GM19372 (cell line): ENCODE data around the gene NBPF1.
"Not testable (repeated sequence)": the region's sequence is repeated elsewhere in the genome, so short reads cannot be mapped to it uniquely, and the experiment has no call there.

Source experiments
- ATAC-seq: cut with Tn5 transposase; IDR thresholded peaks from one replicate; pipeline ENCODE4 v1.9.1; 2021; ENCODE audit warnings: mild to moderate bottlenecking, low read depth, moderate library complexity; ENCODE audit not compliant: unreplicated experiment

Gene NBPF1

DNA sequence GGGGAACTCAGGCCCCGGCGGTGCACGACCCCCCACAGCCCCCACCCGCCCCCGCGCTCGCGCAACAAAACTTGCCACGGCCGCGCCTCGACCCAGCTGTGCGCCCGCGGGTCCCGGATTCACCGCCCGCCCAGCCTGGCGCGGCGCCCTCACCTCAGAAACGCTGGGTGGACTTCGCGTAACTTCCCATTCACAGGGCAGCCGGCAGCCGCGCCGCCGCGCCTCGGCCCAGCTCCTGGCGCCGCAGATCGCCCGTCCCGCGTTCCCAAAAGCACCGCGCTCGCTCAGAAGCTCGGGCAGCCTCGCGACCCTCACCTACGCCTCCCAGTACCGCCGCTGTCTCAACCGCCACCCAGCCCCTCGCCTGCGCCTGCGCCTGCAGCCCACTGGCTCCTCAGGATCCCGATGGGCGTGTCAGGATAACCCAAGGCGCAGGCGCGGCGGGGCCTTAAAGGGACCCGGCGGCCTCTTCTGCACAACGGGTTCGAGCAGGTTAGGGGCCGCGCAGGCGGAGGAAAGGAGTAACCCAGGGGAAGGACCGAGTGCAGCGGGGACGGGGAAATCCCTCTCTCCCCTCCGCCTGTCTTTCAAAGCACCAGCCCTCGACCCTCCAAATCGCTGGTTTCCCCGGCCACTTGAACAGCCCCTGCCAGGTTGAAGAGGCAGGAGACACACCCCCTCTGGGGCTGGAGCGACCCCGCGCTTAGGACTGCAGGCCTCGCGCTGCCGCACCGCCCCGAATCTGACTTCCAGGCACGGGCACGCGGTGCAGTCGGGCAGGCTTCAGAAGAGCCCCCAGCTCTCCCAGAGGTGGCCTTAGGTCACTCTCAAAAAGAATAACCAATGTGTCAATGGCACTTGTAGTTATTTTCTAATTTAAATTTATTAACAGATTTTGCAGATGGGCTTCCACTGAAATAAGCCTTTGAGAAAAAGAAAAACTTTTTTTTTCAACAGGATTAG, at the start of gene NBPF1:
NBPF1 (minus strand) TSS at position 380 of the 963 bp plus-strand sequence.
- peak; percentile 77 for ATAC-seq

- not testable (repeated sequence) for ATAC-seq
These were observed 44.9 kb upstream of the NBPF1 start for GRCh38 chr1:16658234-16658633.

GRCh38 chr1:16656981-16657683, 43.8 kb upstream of the NBPF1 start:
- ATAC-seq = not testable (repeated sequence)

DNA sequence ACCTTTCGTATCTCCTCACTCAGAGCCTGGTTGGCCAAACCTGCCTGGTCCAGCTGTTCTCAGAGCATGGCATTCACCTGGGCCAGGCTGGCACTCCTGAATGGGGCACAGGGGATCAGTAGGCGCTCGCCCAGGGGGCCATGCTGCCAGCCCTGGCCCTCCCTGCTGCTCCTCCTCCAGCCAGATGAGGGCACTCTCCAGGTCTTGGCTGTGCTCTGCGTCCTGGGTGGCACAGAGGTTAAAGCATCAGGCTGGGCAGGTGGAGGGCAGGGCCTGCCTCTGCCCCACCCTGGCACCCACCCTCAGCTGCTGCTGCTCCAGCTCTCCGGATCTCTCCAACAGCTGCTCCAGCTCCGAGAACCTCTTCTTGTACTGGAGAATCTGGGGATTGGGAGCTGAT, 43.2 kb upstream of the NBPF1 start:
- ATAC-seq = not testable (repeated sequence)

DNA sequence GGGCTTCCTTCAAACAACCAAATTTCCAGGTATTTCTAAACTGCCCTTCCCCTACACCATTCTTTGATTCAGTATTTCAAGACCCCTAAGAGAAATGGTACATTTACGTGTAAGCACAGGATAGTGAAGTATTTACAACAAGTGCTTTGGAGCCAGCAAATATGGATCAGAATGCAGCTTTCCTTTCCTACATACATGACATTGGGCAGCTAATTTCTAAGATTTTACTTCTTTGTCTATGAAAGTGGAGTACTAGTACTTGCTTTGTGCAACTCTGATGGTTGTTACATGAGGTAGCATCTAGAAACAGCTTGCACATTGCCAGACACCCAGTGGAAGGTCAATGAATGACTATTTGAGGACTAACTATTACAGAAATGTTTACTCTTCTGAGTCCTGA, 38.2 kb upstream of the NBPF1 start:
- ATAC-seq = not testable (repeated sequence)

DNA sequence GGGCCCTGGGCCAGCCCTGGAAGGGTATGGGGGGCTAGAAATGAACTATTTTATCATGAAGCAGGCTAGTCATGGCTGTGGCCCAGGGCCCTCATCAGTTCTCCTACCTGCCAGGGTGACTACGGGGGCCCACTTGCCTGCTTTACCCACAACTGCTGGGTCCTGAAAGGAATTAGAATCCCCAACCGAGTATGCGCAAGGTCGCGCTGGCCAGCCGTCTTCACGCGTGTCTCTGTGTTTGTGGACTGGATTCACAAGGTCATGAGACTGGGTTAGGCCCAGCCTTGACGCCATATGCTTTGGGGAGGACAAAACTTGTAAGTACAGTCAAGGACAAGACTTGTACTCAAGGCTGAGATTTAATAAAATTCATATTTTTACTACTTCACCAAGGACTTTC, 36.6 kb upstream of the NBPF1 start:
- ATAC-seq = not testable (repeated sequence)

DNA sequence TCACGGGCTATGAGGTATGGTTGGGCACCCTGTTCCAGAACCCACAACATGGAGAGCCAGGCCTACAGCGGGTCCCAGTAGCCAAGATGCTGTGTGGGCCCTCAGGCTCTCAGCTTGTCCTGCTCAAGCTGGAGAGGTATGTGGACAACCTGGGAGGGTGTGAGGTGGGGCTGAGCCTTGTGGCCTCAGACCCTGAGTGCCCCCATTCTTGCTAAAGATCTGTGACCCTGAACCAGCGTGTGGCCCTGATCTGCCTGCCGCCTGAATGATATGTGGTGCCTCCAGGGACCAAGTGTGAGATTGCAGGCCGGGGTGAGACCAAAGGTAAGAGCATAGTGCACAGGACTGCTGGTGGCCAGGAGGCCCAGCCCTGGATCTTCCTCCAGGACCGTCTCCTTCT, 36.0 kb upstream of the NBPF1 start:
- not testable (repeated sequence) for ATAC-seq

- not testable (repeated sequence) for ATAC-seq
These were observed 35.4 kb upstream of the NBPF1 start for GRCh38 chr1:16648756-16649155.

DNA sequence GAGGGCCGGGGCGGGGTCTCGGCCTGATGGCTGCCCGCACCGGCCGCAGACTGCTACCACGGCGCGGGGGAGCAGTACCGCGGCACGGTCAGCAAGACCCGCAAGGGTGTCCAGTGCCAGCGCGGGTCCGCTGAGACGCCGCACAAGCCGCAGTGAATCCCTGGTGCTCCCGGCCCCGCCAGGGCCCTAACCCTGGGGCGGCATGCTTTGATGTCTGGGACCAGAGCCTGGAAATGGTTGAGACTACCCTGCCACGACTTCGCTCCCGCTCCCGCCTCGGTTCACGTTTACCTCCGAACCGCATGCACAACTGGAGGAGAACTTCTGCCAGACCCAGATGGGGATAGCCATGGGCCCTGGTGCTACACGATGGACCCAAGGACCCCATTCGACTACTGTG, 34.9 kb upstream of the NBPF1 start:
- ATAC-seq = not testable (repeated sequence)

GRCh38 chr1:16647179-16648176, 34.1 kb upstream of the NBPF1 start:
- ATAC-seq = not testable (repeated sequence)

DNA sequence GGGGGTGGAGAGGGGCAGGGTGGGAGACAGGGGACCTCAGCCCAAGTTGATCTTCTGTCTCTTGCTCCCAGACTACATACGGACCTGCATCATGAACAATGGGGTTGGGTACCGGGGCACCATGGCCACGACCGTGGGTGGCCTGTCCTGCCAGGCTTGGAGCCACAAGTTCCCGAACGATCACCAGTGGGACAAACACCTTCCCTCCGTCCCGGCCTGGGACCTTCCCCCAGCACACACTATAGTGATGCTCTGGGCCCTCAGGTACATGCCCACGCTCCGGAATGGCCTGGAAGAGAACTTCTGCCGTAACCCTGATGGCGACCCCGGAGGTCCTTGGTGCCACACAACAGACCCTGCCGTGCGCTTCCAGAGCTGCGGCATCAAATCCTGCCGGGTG, 33.4 kb upstream of the NBPF1 start:
- ATAC-seq = not testable (repeated sequence)

GRCh38 chr1:16646061-16646664, 32.8 kb upstream of the NBPF1 start:
- ATAC-seq = not testable (repeated sequence)

GRCh38 chr1:16645271-16646060, 32.1 kb upstream of the NBPF1 start:
- ATAC-seq = peak; percentile 2

GRCh38 chr1:16644482-16645270, 31.3 kb upstream of the NBPF1 start:
- ATAC-seq = peak; percentile 86

- ATAC-seq = no peak
These were observed 30.8 kb upstream of the NBPF1 start for GRCh38 chr1:16644193-16644481.

DNA sequence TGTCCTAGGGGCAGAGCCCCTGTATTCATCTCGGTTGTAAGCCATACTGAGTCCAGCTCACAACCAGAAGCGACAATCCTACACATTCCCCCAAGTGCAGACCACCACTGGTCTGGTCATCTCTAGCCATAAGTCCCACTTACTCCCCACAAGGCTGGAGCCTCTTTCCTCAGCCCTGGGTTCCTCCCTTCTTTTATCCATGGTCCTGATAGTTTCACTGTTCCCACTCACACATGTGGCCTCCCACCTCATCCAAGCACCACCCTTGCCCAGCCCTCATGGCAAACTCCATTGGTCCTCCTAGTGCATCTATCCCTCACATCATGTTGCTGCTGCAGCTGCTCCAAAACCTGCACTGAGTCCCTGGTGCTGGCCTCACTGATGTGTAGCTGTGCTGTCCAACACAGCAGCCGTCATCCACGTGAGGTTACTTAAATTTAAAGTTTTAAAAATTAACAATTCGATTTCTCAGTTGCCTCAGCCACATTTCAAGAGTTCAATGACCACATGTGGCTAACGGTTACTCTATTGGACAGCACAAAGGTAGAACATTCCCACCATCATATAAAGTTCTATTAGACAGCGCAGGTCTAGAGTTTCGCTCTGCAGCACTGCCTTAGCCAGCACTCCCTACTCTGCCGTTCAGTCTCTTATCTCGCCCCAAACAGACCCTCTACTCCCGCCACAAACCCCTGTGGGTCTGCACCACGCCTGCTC, 30.3 kb upstream of the NBPF1 start:
- ATAC-seq = not testable (repeated sequence)

GRCh38 chr1:16643001-16643411, 29.6 kb upstream of the NBPF1 start:
- ATAC-seq = not testable (repeated sequence)
